CD14-positive monocyte (primary cell): Measurements from ENCODE around the gene AS3MT. TPM values are rescaled to one million over a fixed set of nuclear protein-coding genes. Genes with fewer than 3 reads are reported as not detected.

ENCODE experiments used
- DNase-seq, 3 donors: peaks; one replicate each; pipeline ENCODE4 v3.0.0-alpha.2; 2011 to 2022
- H2AFZ ChIP-seq: 2 replicates; pipeline ENCODE4 v1.6.0; 2012; ENCODE audit warnings: mild to moderate bottlenecking, low read depth, low read length, inconsistent platforms; ENCODE audit not compliant: insufficient read depth, poor library complexity, severe bottlenecking
- H3K27ac ChIP-seq, 2 donors: 1 replicate in 1 of 2; 2 replicates in 1 of 2; pipeline ENCODE4 v1.5.1; 2012 to 2013; ENCODE audit warnings: low read length in 2 of 2, control low read depth in 1 of 2, inconsistent platforms in 1 of 2, low read depth in 1 of 2, mild to moderate bottlenecking in 1 of 2
- H3K27me3 ChIP-seq, 2 donors: one replicate each; pipeline versions ENCODE4 v1.6.0 to v1.6.1; 2011 to 2013; ENCODE audit warnings: low read length in 2 of 2; ENCODE audit not compliant: control insufficient read depth in 2 of 2, insufficient read depth in 2 of 2
- H3K36me3 ChIP-seq, 2 donors: replicated peaks in 1 of 2; 1 replicate in 1 of 2; 2 replicates in 1 of 2; pipeline versions ENCODE4 v1.5.1 to v1.6.1; 2012 to 2013; ENCODE audit warnings: low read length in 2 of 2, control low read depth in 1 of 2, inconsistent platforms in 1 of 2, mild to moderate bottlenecking in 1 of 2; ENCODE audit not compliant: insufficient read depth in 2 of 2, control insufficient read depth in 1 of 2
- H3K4me1 ChIP-seq, 2 donors: 1 replicate in 1 of 2; 2 replicates in 1 of 2; pipeline versions ENCODE4 v1.5.1 to v1.6.1; 2012 to 2013; ENCODE audit warnings: low read length in 2 of 2, control low read depth in 1 of 2, inconsistent platforms in 1 of 2, mild to moderate bottlenecking in 1 of 2, moderate library complexity in 1 of 2; ENCODE audit not compliant: insufficient read depth in 2 of 2, control insufficient read depth in 1 of 2
- H3K4me2 ChIP-seq: replicated peaks from 2 replicates; pipeline ENCODE3; 2012; ENCODE audit warnings: low read length, moderate library complexity, mild to moderate bottlenecking; ENCODE audit not compliant: poor library complexity, severe bottlenecking; ENCODE audit errors: extremely low read depth
- H3K4me3 ChIP-seq, 3 experiments: fragments of 200-600 bp in 1 of 3; sonication (generic) in 1 of 3; replicated peaks in 1 of 3; 1 replicate in 2 of 3; 2 replicates in 1 of 3; pipeline ENCODE4 v1.5.1; 2011 to 2013; ENCODE audit warnings: low read length in 3 of 3, mild to moderate bottlenecking in 3 of 3, control low read depth in 2 of 3, low read depth in 2 of 3, inconsistent platforms in 1 of 3, moderate library complexity in 1 of 3
- H3K79me2 ChIP-seq: 2 replicates; pipeline ENCODE4 v1.6.0; 2012; ENCODE audit warnings: mild to moderate bottlenecking, control low read depth, inconsistent platforms, low read length, moderate library complexity; ENCODE audit not compliant: insufficient read depth
- H3K9ac ChIP-seq: 2 replicates; pipeline ENCODE4 v1.6.0; 2017; ENCODE audit warnings: low read length, mild to moderate bottlenecking; ENCODE audit not compliant: insufficient read depth, poor library complexity, severe bottlenecking
- H3K9me3 ChIP-seq, 2 donors: replicated peaks in 1 of 2; 1 replicate in 1 of 2; 2 replicates in 1 of 2; pipeline versions ENCODE4 v1.5.1 to v1.6.1; 2012 to 2013; ENCODE audit warnings: low read length in 2 of 2, control low read depth in 1 of 2; ENCODE audit not compliant: control insufficient read depth in 1 of 2, insufficient read depth in 1 of 2
- H4K20me1 ChIP-seq: 2 replicates; pipeline ENCODE4 v1.6.0; 2012; ENCODE audit warnings: mild to moderate bottlenecking, low read length, control low read depth, moderate library complexity; ENCODE audit not compliant: insufficient read depth
- H3K27ac Mint-ChIP-seq, 7 donors: one replicate each; pipeline ENCODE4 v1.8.0; 2020; ENCODE audit warnings: mild to moderate bottlenecking in 7 of 7, mixed read lengths in 7 of 7, moderate library complexity in 6 of 7, inconsistent platforms in 2 of 7
- H3K27me3 Mint-ChIP-seq, 3 donors: one replicate each; pipeline ENCODE4 v1.8.0; 2021 to 2022; ENCODE audit warnings: low read depth in 3 of 3, mild to moderate bottlenecking in 3 of 3, mixed read lengths in 3 of 3, moderate library complexity in 3 of 3, inconsistent platforms in 1 of 3
- H3K36me3 Mint-ChIP-seq, 2 donors: one replicate each; pipeline ENCODE4 v1.8.0; 2020; ENCODE audit warnings: mixed read lengths in 2 of 2, inconsistent platforms in 1 of 2, mild to moderate bottlenecking in 1 of 2
- H3K4me1 Mint-ChIP-seq: one replicate; pipeline ENCODE4 v1.8.0; 2020; ENCODE audit warnings: mild to moderate bottlenecking, mixed read lengths
- H3K4me3 Mint-ChIP-seq, 2 donors: one replicate each; pipeline ENCODE4 v1.8.0; 2020; ENCODE audit warnings: mild to moderate bottlenecking in 2 of 2, mixed read lengths in 2 of 2, moderate library complexity in 1 of 2
- H3K9me3 Mint-ChIP-seq, 7 donors: one replicate each; pipeline ENCODE4 v1.8.0; 2020 to 2022; ENCODE audit warnings: mixed read lengths in 7 of 7, mild to moderate bottlenecking in 6 of 7, moderate library complexity in 6 of 7, inconsistent platforms in 2 of 7
- CTCF ChIP-seq: fragments of 200-600 bp; IDR thresholded peaks from one replicate; pipeline ENCODE4 v1.8.0; 2022; ENCODE audit warnings: antibody characterized with exemption, mild to moderate bottlenecking
- WGBS: methylation state at CpG from one replicate; pipeline ENCODE4 v1.1.5; 2013; ENCODE audit warnings: missing lambda C conversion rate; ENCODE audit not compliant: insufficient coverage; 5-methylcytosine and 5-hydroxymethylcytosine counted together
- intact Hi-C, 2 donors: fragments of 100-400 bp; cut with micrococcal nuclease; formaldehyde crosslinking; loops; one replicate each; pipeline versions ENCODE4 v1.15.0 to v1.15.1; 2023
- polyA plus RNA-seq, 3 donors: library from polyadenylated mRNA; depleted of rRNA in 1 of 3; unstranded in 2 of 3; stranded (reverse) in 1 of 3; fragments of 300-500 nt in 2 of 3; fragments of >200 nt in 1 of 3; fragmentation: Illumina TruSeq in 2 of 3; gene quantifications; 1 replicate in 2 of 3; 2 replicates in 1 of 3; pipeline ENCODE4 v1.2.3, GENCODE V29; 2012 to 2021

Gene AS3MT
- polyA plus RNA-seq, 3 donors: 0.09 to 0.45 TPM; not detected in 1

- Histone ChIP-seq H3K4me3 (no peak overlapping the region), H3K9me3 (no peaks in the 10 kb centered on the region), H3K79me2 (no peaks in the 10 kb centered on the region), H4K20me1 (no peaks in the 10 kb centered on the region), H2AFZ (no peak overlapping the region), H3K27me3 (no peaks in the 10 kb centered on the region), H3K4me1 (no peaks in the 10 kb centered on the region), H3K9ac (no peak overlapping the region), H3K27ac (no peak overlapping the region), H3K36me3 (no peaks in the 10 kb centered on the region), H3K4me2 (no peak overlapping the region)
- H3K27me3 Mint-ChIP-seq: peaks cover 0 to 3% (median 1%) of the 10 kb centered on the region in 3 donors
- no peak overlapping the region for H3K27ac Mint-ChIP-seq
- peaks cover 0 to 7% (median 4%) of the 10 kb centered on the region in 7 donors for H3K9me3 Mint-ChIP-seq
- no peak for DNase-seq
- no peak overlapping the region for H3K4me3 Mint-ChIP-seq
- H3K36me3 Mint-ChIP-seq: no peaks in the 10 kb centered on the region
- WGBS: 92% methylated on average over 1 of the region's 4 CpGs
- TF ChIP-seq CTCF: no peak
- peaks cover 6% of the 10 kb centered on the region for H3K4me1 Mint-ChIP-seq
- intact Hi-C loops: no loop called here
These were observed 66.2 kb downstream of the AS3MT start for GRCh38 chr10:102935505-102935904.

- Histone ChIP-seq H3K36me3 (no peaks in the 10 kb centered on the region), H3K9me3 (no peaks in the 10 kb centered on the region), H3K9ac (no peak overlapping the region), H3K4me3 (no peak overlapping the region), H3K27me3 (no peaks in the 10 kb centered on the region), H3K4me1 (no peaks in the 10 kb centered on the region), H4K20me1 (no peaks in the 10 kb centered on the region), H3K79me2 (no peaks in the 10 kb centered on the region), H3K4me2 (no peak overlapping the region), H3K27ac (no peak overlapping the region), H2AFZ (no peak overlapping the region)
- H3K27ac Mint-ChIP-seq: no peak overlapping the region
- H3K9me3 Mint-ChIP-seq: peaks cover 0 to 7% (median 4%) of the 10 kb centered on the region in 7 donors
- DNase-seq: no peak
- intact Hi-C loops: no loop called here
- peaks cover 5% of the 10 kb centered on the region for H3K4me1 Mint-ChIP-seq
- H3K27me3 Mint-ChIP-seq: peaks cover 0 to 3% (median 1%) of the 10 kb centered on the region in 3 donors
- 100% methylated on average over 3 of the region's 3 CpGs for WGBS
- TF ChIP-seq CTCF: no peak
- H3K4me3 Mint-ChIP-seq: no peak overlapping the region
- no peaks in the 10 kb centered on the region for H3K36me3 Mint-ChIP-seq
These were observed 66.8 kb downstream of the AS3MT start for GRCh38 chr10:102935939-102936605.
